K562 (cell line): ENCODE results near the gene ARNT2. TPM values are rescaled to one million over a fixed set of nuclear protein-coding genes. Genes with fewer than 3 reads are reported as not detected.

Experiments
- KLF1 ChIP-seq: fragments of 450-650 bp; IDR thresholded peaks from 2 replicates; pipeline ENCODE4 v1.6.1; 2016; ENCODE audit warnings: missing genetic modification characterization, missing compliant biosample characterization
- NKRF ChIP-seq: fragments of 450-650 bp; IDR thresholded peaks from 2 replicates; pipeline ENCODE4 v1.6.1; 2016; ENCODE audit warnings: borderline replicate concordance
- PRDM10 ChIP-seq: fragments of 450-650 bp; IDR thresholded peaks from 2 replicates; pipeline ENCODE4 v1.6.1; 2018; ENCODE audit not compliant: partially characterized antibody
- TSHZ1 ChIP-seq: fragments of 250-450 bp; sonication (Bioruptor Pico); IDR thresholded peaks from 2 replicates; pipeline ENCODE4 v1.4.0; 2020; ENCODE audit warnings: mild to moderate bottlenecking, moderate library complexity
- ZBTB9 ChIP-seq: fragments of 450-650 bp; formaldehyde crosslinking; IDR thresholded peaks from 2 replicates; pipeline ENCODE4 v1.4.0; 2020; ENCODE audit warnings: mild to moderate bottlenecking, moderate library complexity
- ZMIZ1 ChIP-seq, 2 experiments: fragments of 150-350 bp in 1 of 2; IDR thresholded peaks; 2 replicates each; pipeline ENCODE4 v1.6.1; 2012 to 2016; ENCODE audit warnings: low read depth in 2 of 2, low read length in 2 of 2, mild to moderate bottlenecking in 1 of 2, moderate library complexity in 1 of 2
- polyA plus RNA-seq, 8 experiments: library from polyadenylated mRNA; depleted of rRNA in 4 of 8; stranded (reverse) in 5 of 8; unstranded in 3 of 8; fragments of >200 nt; fragmentation: Nextera tagmentation in 2 of 8; fragmentation: Illumina TruSeq in 1 of 8; extraction: Ambion mirVana in 2 of 8; extraction: Trizol in 1 of 8; gene quantifications; 2 replicates each; pipeline versions ENCODE4 v1.2.1 to v1.2.3, GENCODE V29; 2011 to 2014; ENCODE audit warnings: inconsistent platforms in 1 of 8, missing spikeins in 1 of 8
- total RNA-seq, 7 experiments: library from RNA; depleted of rRNA in 6 of 7; stranded (reverse); fragments of >200 nt in 6 of 7; fragmentation: Illumina TruSeq in 2 of 7; extraction: Trizol in 2 of 7; gene quantifications; 2 replicates each; pipeline versions ENCODE4 v1.2.1 to v1.2.3, GENCODE V29; 2011 to 2021; ENCODE audit warnings: low replicate concordance in 1 of 7

The ARNT2 gene
- total and polyA plus RNA-seq, 9 of the 15 experiments (the other 6 are each of a cell fraction or from before 2014, with no cell fraction given), result 0.01 TPM; not detected in 8

GRCh38 chr15:80579611-80580010 lies 175.4 kb downstream of the ARNT2 start (continued):
- TF ChIP-seq NKRF (no peak), ZBTB9 (CRISPR knock-in tag) (no peak), PRDM10 (no peak), TSHZ1 (no peak), KLF1 (tag) (no peak), ZMIZ1 (IDR thresholded peaks at IDR 0.05; ENCODE audit: low read depth in 2 of 2, low read length in 2 of 2) (no peak)
